GM12878 (cell line): ENCODE measurements around the gene NOTCH1. TPM values are rescaled to one million over a fixed set of nuclear protein-coding genes. Genes with fewer than 3 reads are reported as not detected.

Source experiments
- BCL11A ChIP-seq: IDR thresholded peaks from 2 replicates; pipeline ENCODE4 v1.6.1; 2011; ENCODE audit warnings: low read depth, low read length
- BCL3 ChIP-seq: IDR thresholded peaks from 2 replicates; pipeline ENCODE4 v1.6.1; 2011; ENCODE audit warnings: borderline replicate concordance, low read depth, mild to moderate bottlenecking, moderate library complexity, low read length; ENCODE audit not compliant: insufficient read depth, poor library complexity, severe bottlenecking
- CBX3 ChIP-seq: fragments of 200-600 bp; sonication (generic); IDR thresholded peaks from 2 replicates; pipeline ENCODE4 v1.6.1; 2016; ENCODE audit warnings: low read depth, borderline replicate concordance
- MAX ChIP-seq: IDR thresholded peaks from 2 replicates; pipeline ENCODE4 v1.6.1; 2012; ENCODE audit warnings: low read depth, low read length, improper control_type of control experiment
- MTA3 ChIP-seq: IDR thresholded peaks from 2 replicates; pipeline ENCODE4 v1.6.1; 2012; ENCODE audit warnings: low read length, inconsistent platforms, borderline replicate concordance
- RAD51 ChIP-seq: fragments of 450-650 bp; IDR thresholded peaks from 2 replicates; pipeline ENCODE4 v1.6.1; 2016; ENCODE audit warnings: moderate library complexity, mild to moderate bottlenecking, inconsistent platforms
- YBX1 ChIP-seq: fragments of 450-650 bp; IDR thresholded peaks from 2 replicates; pipeline ENCODE4 v1.6.1; 2016; ENCODE audit warnings: antibody characterized with exemption
- ZNF207 ChIP-seq: fragments of 450-650 bp; IDR thresholded peaks from 2 replicates; pipeline ENCODE4 v1.6.1; 2014; ENCODE audit warnings: antibody characterized with exemption, mild to moderate bottlenecking, borderline replicate concordance
- ZSCAN29 ChIP-seq: fragments of 450-650 bp; IDR thresholded peaks from 2 replicates; pipeline ENCODE4 v1.6.1; 2017; ENCODE audit warnings: mild to moderate bottlenecking, moderate library complexity
- polyA plus RNA-seq, 11 experiments: library from polyadenylated mRNA; depleted of rRNA in 4 of 11; unstranded in 6 of 11; stranded (reverse) in 5 of 11; fragments of >200 nt; fragmentation: Nextera tagmentation in 4 of 11; fragmentation: Illumina TruSeq in 1 of 11; extraction: Ambion mirVana in 4 of 11; extraction: Trizol in 1 of 11; gene quantifications; 1 replicate in 1 of 11; 2 replicates in 10 of 11; pipeline versions ENCODE4 v1.2.1 to v1.2.3, GENCODE V29; 2011 to 2016; ENCODE audit warnings: inconsistent platforms in 2 of 11, missing spikeins in 2 of 11, low read depth in 1 of 11
- total RNA-seq, 4 experiments: library from RNA; depleted of rRNA in 3 of 4; stranded (reverse); fragments of >200 nt in 3 of 4; fragmentation: Illumina TruSeq in 1 of 4; extraction: Trizol in 1 of 4; gene quantifications; 2 replicates each; pipeline versions ENCODE4 v1.2.1 to v1.2.3, GENCODE V29; 2013 to 2021
- TF ChIP-seq, protein P1 (sequence below): IDR thresholded peaks from 2 replicates; pipeline ENCODE4 v1.6.1; 2011; ENCODE audit warnings: low read depth, low read length, improper control_type of control experiment, borderline replicate concordance
- TF ChIP-seq, protein P2 (sequence below): fragments of 450-650 bp; IDR thresholded peaks from 2 replicates; pipeline ENCODE4 v1.6.1; 2017; ENCODE audit warnings: mild to moderate bottlenecking

NOTCH1 gene
- total and polyA plus RNA-seq, 10 of the 15 experiments (the other 5 are each of a cell fraction or from before 2014, with no cell fraction given) = 0.02 to 40.0 (median 3.7) TPM

DNA sequence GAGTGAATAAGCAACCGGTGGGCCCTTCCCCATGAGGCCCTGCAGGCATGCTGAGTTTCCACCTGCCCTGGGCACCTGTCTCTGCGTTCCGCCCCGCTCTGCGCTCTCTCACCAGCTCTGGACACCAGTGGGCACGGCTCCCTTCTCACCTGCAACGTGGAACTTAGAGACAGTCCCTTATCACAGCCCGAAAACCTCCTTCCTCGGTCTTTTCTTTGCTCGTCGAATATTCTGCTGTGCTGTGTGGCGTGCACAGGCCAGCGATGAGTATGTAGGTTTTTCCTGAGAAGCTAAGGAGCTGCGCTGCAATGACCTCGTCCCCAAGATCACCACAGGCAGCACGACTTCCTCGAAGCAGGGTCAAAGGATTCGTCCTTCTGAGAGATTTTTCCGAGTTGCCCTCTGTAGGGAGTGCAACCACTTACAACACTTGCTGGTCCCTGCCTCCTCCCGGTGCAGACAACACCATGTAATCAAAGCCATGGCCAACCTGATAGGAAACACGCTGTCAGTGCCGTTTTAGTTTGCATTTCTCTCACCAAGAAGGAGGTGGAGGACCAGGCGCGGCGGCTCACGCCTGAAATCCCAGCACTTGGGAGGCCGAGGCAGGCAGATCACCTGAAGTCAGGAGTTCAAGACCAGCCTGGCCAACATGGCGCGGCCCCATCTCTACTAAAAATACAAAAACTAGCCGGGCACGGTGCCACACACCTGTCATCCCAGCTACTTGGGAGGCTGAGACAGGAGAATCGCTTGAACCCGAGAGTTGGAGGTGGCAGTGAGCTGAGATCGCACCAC lies 27.2 kb upstream of the NOTCH1 start (continued):
- TF ChIP-seq BCL3 = no peak
- TF ChIP-seq, protein P1, sequence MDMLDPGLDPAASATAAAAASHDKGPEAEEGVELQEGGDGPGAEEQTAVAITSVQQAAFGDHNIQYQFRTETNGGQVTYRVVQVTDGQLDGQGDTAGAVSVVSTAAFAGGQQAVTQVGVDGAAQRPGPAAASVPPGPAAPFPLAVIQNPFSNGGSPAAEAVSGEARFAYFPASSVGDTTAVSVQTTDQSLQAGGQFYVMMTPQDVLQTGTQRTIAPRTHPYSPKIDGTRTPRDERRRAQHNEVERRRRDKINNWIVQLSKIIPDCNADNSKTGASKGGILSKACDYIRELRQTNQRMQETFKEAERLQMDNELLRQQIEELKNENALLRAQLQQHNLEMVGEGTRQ = no peak
- no peak for TF ChIP-seq RAD51
- no peak for TF ChIP-seq MTA3
- TF ChIP-seq YBX1 = no peak
- TF ChIP-seq BCL11A = no peak
- TF ChIP-seq ZSCAN29 = no peak
- no peak for TF ChIP-seq ZNF207
- TF ChIP-seq MAX = no peak
- no peak for TF ChIP-seq CBX3
- TF ChIP-seq, protein P2, sequence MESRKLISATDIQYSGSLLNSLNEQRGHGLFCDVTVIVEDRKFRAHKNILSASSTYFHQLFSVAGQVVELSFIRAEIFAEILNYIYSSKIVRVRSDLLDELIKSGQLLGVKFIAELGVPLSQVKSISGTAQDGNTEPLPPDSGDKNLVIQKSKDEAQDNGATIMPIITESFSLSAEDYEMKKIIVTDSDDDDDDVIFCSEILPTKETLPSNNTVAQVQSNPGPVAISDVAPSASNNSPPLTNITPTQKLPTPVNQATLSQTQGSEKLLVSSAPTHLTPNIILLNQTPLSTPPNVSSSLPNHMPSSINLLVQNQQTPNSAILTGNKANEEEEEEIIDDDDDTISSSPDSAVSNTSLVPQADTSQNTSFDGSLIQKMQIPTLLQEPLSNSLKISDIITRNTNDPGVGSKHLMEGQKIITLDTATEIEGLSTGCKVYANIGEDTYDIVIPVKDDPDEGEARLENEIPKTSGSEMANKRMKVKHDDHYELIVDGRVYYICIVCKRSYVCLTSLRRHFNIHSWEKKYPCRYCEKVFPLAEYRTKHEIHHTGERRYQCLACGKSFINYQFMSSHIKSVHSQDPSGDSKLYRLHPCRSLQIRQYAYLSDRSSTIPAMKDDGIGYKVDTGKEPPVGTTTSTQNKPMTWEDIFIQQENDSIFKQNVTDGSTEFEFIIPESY = no peak
